LoVo (cell line): ENCODE data around the gene MRPS10.
"Not testable (repeated sequence)": the region's sequence is repeated elsewhere in the genome, so short reads cannot be mapped to it uniquely, and the experiment has no call there.

Experiments
- DNase-seq: peaks from one replicate; pipeline ENCODE4 v3.0.0-alpha.2; 2016; ENCODE audit warnings: low spot score

MRPS10 gene

GRCh38 chr6:42210551-42210950 lies 7.1 kb downstream of the MRPS10 start:
- DNase-seq = no peak

DNA sequence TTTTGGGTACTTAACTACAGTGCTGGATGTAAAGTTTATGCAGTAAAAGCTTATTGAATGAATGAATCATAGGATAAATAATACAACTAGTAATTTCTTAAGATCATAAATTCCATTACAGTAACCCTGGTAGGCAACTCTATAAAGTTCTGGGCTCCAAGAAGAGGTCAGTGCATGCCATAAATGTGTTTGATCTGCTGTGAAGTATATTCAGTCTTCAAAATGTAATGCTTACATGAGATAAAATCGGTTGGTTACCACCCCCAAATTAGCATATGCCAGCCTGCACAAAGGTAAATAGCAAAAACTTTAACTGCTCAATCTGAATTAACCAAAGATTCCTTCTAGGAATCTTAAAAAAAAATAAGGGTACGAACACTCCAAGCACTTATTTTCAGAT lies 10.1 kb downstream of the MRPS10 start:
- not testable (repeated sequence) for DNase-seq

DNA sequence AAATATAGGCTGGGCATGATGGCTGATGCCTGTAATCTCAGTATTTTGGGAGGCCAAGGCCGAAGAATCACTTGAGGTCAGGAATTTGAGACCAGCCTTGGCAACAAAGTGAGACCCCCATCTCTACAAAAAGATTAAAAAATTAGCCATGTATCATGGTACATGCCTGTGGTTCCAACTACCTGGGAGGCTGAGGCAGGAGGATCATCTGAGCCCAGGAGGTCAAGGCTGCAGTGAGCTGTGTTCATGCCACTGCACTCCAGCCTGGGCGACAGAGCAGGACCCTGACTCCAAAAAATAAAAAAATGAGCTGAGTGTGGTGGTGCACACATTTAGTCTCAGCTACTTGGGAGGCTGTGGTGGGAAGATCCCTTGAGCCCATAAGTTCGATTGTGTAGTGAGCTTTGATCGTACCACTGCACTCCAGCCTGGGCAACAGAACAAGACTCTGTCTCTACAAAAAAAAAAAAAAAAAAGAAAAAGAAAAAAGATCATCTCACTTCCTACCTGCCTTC lies 12.8 kb downstream of the MRPS10 start:
- DNase-seq = no peak

- DNase-seq = no peak
Observed at GRCh38 chr6:42203183-42203582, 14.5 kb downstream of the MRPS10 start.

- not testable (repeated sequence) for DNase-seq
Observed at GRCh38 chr6:42202131-42202915, 15.3 kb downstream of the MRPS10 start.

DNA sequence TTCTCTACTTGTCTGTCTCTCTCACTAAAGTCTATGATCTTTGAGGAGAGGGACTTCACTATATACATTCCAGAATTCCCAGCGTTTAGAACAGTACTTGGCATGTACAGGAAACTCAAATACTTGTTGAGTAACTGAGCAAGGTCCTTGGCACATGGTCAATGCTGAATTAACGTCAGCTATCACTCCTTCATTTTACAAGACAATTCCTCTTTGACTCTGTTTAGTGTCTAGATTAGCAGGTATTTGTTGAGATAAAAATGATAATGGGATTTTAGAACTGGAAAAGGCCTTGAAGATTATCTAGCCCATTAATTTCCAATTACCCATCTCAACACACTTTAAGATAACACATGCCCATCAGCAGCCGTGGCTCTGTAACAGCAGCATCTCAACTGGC lies 16.3 kb downstream of the MRPS10 start:
- DNase-seq = no peak

- DNase-seq = no peak
Observed at GRCh38 chr6:42200035-42200434, 17.6 kb downstream of the MRPS10 start.

DNA sequence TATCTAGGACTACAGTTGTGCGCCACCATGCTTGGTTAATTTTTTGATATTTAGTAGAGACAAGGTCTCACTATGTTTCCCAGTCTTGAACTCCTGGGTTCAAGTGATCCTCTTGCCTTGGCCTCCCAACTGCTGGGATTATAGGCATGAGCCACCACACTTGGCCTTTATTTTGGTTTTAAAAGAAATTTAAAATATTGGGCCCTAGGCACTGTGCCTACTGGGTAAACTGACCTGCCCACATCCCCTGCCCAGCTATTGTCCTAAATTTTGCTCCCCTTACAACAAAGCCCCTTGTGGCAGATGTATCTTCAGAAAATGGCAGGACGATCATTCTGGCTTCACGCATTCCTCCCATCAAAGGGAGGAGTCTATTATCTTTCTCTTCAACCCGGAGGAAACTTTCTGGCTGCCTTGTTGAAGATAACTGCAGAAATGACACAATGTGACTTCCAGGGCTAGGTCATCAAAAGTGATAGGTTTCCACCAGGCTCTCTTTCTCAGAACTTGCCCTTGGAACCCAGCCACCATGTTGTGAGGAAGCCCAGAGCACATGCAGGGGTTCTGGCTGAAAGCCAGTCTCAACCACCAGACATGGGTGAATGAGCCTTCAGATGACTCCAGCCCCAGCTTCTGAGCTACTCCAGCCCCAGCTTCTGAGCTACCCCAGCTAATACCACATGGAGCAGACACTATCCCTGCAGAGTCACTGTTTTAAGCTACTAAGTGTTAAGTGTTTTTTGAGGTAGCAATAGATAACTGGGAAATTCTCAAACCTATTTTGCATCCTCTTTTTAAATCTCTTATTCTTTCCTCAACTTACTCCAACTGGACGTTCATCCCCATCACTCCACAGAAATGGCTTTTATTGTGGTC lies 18.3 kb downstream of the MRPS10 start:
- DNase-seq = no peak

DNA sequence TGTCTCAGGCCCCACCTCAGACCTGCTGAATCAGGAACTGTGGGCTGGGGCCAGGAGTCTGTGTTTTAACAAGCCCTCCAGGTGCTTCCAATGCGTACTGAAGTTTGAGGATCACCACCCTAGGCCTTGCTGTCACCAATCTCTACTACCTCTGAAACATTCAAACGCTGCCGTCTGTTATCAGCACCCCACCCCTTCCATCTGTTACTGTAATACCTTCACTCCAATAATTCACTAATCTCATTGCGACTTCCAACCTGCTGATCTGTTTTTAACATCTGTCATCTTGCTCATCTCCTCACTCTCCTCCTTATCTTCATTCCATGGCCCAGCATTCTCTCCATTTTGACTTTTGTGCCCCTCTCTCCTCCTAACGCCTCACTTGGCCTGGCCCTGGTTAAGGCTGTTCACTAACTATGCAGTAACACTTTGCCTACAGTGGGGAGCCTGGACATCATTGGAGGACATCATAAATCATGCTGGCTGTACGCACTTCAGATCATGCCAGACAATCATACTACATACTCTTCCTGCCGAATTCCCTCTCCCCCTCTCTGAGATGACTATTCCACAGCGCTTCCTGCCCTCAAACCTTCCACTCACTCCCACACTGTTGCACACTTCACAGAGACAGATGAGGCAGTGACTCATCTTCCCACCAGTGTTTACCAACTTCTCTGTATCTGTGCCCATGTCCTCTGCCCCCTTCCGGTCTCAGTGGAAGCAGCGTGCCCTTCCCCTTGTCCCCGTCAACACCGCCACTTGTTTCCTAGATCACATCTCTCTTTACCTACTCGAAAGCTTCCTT lies 19.9 kb downstream of the MRPS10 start:
- DNase-seq = no peak

- DNase-seq = no peak
Observed at GRCh38 chr6:42195415-42195814, 22.2 kb downstream of the MRPS10 start.

DNA sequence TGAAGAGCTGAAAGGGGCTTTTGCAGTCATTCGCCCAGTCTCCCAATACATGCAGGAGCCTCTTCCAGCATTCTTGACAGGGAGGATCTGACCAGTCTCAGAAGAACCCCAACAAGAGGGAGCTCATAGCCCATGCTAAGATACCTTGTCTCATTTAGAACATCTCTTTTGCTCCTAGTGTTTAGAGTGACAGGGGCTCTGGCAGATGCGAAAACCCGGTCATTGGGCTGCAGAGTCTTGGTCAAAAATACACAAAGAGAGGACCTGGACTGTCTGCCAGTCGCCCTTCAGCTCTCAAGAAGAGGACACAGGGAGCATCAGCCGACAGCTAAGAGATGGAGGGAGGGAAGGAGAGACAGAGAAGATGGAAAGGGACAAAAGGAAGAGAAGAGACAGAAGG lies 23.6 kb downstream of the MRPS10 start:
- no peak for DNase-seq

- no peak for DNase-seq
Observed at GRCh38 chr6:42193491-42193894, 24.2 kb downstream of the MRPS10 start.

DNA sequence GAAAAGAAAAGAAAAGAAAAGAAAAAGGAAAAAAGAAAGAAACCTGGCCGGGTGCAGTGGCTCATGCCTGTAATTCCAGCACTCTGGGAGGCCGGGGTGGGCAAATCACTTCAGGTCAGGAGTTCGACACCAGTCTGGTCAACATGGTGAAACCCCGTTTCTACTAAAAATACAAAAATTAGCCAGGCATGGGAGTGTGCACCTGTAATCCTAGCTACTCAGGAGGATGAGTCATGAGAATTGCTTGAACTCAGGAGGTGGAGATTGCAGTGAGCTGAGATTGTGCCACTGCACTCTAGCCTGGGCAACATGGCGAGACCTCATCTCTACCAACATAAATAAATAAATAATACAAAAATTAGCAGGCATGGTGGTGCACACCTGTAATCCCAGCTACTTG lies 25.3 kb downstream of the MRPS10 start:
- not testable (repeated sequence) for DNase-seq

- no peak for DNase-seq
Observed at GRCh38 chr6:42190554-42191183, 27.0 kb downstream of the MRPS10 start.

DNA sequence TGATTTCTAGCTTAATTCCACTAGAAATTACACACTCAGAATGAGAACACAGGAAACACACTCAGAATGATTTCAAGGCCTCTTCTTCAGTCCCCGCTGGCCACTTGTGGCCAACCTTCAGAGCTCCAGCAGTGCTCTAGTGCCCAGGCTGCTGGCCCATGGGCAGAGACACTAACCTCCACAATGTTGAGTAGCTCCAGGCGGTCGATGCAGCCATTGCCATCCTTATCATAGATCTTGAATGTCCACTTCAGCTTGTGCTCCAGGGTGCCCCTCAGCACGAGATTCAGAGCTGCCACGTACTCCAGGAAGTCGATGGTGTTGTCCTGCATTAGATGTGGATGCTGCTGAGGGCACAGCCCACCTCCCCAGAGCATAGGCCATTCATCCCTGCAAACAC lies 29.3 kb downstream of the MRPS10 start:
- no peak for DNase-seq

- no peak for DNase-seq
Observed at GRCh38 chr6:42185597-42185996, 32.1 kb downstream of the MRPS10 start.

- no peak for DNase-seq
Observed at GRCh38 chr6:42184475-42184874, 33.2 kb downstream of the MRPS10 start.

- no peak for DNase-seq
Observed at GRCh38 chr6:42182101-42182500, 35.6 kb downstream of the MRPS10 start.

DNA sequence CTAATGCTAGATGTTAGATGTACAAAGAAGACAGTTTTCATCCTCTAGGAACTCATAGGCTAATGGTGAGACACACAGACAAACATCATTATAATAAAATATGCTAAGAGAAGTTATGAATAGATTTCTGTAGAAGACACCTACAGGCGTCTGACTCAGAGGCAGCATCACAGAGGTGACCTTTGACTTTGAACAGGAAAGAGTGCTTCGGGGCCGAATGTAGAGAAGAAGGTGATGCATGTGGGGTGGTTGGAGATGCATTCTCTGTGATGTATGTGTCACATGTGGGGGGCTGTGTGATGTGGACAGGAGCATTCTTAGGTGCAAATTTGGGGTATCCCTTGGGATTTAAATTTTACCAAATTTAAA lies 37.7 kb downstream of the MRPS10 start:
- no peak for DNase-seq

GRCh38 chr6:42179261-42179944 lies 38.3 kb downstream of the MRPS10 start:
- DNase-seq = no peak
